SK-N-MC (cell line): Measurements from ENCODE around the gene AJAP1.

Source experiments
- EZH2 ChIP-seq: fragments of 200-600 bp; sonication (generic); IDR thresholded peaks from one replicate; pipeline ENCODE4 v1.6.1; 2017; ENCODE audit warnings: antibody characterized with exemption
- POLR2AphosphoS5 ChIP-seq: IDR thresholded peaks from 2 replicates; pipeline ENCODE4 v1.6.1; 2012; ENCODE audit warnings: mild to moderate bottlenecking, low read depth, low read length, borderline replicate concordance

- TF ChIP-seq POLR2AphosphoS5: no peak
- no peak for TF ChIP-seq EZH2
Observed at GRCh38 chr1:4661595-4661917, 7.1 kb downstream of the AJAP1 start.
